Ovary (tissue), 3 donors: ENCODE results near the gene ABCG1.

Source experiments
- CTCF ChIP-seq, 3 donors: fragments of 450-650 bp in 2 of 3; fragments of 200-600 bp in 1 of 3; IDR thresholded peaks; one replicate each; pipeline versions ENCODE4 v1.5.1 to v1.8.0; 2016 to 2022; ENCODE audit warnings: antibody characterized with exemption in 3 of 3, mild to moderate bottlenecking in 1 of 3
- POLR2A ChIP-seq: fragments of 450-650 bp; IDR thresholded peaks from one replicate; pipeline ENCODE4 v1.6.1; 2017; ENCODE audit warnings: antibody characterized with exemption, mild to moderate bottlenecking, moderate library complexity
- donor health status: DM: no; HTN: no; CAD: no.

- TF ChIP-seq POLR2A (no peak), CTCF (IDR thresholded peaks at IDR 0.05) (no peak)
Observed at GRCh38 chr21:42338729-42339715, 120.1 kb downstream of the ABCG1 start.
